HG03175 (cell line): ENCODE data around the gene MYDGF.

Experiments used
- ATAC-seq: cut with Tn5 transposase; IDR thresholded peaks from one replicate; pipeline ENCODE4 v1.9.1; 2021; ENCODE audit warnings: mild to moderate bottlenecking, moderate library complexity; ENCODE audit not compliant: unreplicated experiment

The MYDGF gene

GRCh38 chr19:4676955-4677731, 7.0 kb upstream of the MYDGF start:
- no peak for ATAC-seq

GRCh38 chr19:4675346-4675745, 5.2 kb upstream of the MYDGF start:
- ATAC-seq, result no peak

DNA sequence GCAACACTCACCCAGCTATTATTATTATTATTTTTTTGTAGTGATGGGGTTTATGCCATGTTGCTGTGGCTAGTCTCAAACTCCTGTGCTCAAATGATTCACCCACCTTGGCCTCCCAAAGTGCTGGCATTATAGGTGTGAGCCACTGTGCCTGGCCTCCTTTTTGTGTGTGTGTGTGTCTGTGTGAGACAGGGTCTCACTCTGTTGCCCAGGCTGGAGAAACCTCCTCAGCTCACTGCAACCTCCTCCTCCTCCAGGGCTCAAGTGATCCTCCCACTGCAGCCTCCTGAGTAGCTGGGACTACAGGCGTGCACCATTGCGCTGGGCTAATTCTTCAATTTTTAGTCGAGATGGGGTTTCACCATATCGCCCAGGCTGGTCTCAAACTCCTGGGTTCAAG, 3.6 kb upstream of the MYDGF start:
- no peak for ATAC-seq

DNA sequence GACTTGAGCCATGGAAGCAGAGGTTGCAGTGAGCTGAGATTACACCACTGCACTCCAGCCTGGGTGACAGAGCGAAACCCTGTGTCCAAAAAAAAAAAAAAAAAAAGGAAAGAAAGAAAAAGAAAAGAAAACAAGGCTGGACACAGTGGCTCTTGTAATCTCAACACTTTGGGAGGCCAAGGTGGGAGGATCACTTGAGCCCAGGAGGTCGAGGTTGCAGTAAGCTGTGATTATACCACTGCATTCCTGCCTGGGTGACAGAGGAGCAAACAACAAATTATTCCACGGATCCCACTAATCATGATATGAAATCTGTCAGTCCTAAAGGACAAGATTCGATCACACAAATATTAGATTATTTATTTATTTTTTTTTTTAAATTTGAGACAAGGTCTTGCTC, 3.1 kb upstream of the MYDGF start:
- ATAC-seq, result no peak

- no peak for ATAC-seq
Observed at GRCh38 chr19:4671185-4671851, 1.2 kb upstream of the MYDGF start.

- no peak for ATAC-seq
Observed at GRCh38 chr19:4664642-4665041, 5.5 kb downstream of the MYDGF start.

DNA sequence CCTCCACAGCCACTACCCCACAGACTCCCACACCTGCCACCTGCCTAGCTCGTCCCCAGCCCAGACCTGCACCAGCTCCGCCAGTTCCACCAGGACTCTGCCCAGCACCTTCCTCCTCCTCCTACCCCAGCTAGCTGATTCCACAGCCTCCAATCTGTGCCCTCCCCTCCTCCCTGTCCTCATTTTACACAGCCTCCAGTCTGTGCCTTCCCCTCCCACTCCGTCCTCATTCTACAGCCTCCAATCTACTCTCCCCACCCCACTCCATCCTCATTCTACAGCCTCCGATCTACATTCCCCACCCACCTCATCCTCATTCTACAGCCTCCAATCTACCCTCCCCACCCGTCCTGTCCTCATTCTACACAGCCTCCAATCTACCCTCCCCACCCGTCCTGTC, 7.3 kb downstream of the MYDGF start:
- no peak for ATAC-seq

- no peak for ATAC-seq
Observed at GRCh38 chr19:4662020-4662695, 8.0 kb downstream of the MYDGF start.

GRCh38 chr19:4660993-4661392, 9.1 kb downstream of the MYDGF start:
- no peak for ATAC-seq

GRCh38 chr19:4660181-4660791, 9.9 kb downstream of the MYDGF start:
- ATAC-seq, result no peak

DNA sequence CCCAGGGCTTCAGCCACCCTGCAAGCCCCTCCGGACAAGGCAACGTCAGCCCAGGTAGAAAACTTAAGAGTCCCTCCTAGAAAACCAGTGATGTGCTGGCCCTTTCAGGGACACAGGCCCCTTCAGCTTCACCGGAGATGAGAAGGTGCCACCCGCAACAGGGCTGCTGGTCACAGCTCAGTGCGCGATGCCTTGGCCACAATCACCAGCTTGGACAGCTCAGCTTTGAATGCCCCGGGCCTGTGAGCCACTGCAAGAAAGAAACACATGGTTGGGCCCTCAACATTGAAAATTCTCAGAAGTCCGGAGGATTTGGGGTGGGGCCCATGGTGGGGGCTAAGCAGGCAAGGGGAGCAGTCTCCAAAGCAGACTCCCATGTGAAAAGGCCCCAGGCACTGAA, 12.3 kb downstream of the MYDGF start:
- ATAC-seq, result no peak

DNA sequence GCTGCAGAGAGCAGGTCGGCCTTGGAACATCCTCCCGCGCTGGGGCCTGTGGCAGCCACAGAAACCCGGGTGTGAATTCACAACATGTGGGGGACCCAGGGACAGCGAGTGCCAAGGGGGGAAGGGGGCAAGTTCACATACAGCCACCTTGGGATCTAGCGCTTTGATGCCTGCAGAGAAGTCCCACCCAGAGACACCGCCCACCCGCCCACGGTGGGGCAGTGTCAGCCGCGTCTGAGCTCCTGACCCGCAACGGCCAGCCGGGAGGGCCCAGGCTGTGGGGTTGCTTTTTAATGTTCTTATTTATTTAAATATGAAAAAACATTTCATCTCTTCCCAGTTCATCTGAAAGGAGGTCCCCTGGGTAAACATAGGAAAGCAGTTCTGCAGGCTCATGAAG, 12.9 kb downstream of the MYDGF start:
- ATAC-seq, result no peak

DNA sequence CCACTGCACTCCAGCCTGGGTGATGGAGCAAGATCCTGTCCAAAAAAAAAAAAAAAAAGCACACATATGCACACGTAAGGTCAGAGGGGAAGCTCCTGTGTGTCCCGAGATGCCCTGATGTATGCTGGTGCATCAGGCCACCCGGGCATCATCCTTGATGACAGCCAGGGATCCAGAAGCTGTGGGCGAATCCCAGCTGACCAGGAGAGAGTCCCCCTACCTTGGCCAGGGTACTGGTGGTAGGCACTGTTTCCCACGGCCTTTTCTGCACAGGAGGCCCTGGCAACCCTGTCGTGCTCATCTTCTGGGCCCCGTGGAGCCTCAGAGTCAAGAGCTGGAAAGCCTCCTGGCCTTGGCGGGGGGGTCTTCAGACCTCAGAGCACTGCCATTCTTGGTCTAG, 14.0 kb downstream of the MYDGF start:
- ATAC-seq, result no peak

DNA sequence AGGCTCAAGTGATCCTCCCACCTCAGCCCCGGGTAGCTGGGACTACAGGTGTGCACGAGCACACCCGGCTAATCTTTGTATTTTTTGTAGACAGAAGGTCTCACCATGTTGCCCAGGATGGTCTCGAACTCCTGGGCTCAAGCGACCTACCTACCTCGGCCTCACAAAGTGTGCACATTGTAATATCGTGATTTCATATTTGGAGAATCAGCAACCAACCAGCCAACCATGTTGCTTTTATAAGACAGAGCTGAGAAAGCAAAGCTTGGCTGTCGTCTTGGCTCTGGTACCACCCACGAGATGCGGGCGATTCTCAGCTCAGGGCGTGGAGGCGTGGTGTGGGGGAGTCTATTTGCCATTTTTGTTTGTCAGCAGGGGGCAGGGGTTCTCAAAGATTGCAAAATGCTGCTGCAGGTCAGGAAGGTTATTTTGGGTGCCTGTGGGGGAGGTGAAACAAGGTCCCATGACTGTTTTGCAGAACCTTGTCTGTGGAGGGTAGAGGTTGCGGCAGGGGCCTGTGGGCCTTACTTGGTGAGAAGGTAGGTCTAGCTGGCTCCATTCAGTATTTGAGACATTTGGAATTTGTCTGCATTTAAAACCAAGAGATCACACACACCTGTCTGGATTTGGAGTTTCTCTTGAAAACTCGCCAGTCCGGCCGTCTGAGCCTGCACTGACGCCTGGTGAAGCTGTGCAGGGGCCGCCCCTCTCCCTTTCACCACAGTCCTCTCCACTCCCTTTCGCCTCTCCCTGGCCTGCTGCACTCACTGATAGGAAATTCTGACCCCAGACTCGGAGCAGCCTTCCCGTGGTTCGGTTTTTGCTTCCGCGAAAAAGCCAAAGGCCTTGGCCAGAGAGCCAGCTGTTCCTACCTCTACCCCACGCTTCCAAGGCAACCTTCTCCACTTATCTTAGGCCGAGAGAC, 15.4 kb downstream of the MYDGF start:
- ATAC-seq, result no peak

DNA sequence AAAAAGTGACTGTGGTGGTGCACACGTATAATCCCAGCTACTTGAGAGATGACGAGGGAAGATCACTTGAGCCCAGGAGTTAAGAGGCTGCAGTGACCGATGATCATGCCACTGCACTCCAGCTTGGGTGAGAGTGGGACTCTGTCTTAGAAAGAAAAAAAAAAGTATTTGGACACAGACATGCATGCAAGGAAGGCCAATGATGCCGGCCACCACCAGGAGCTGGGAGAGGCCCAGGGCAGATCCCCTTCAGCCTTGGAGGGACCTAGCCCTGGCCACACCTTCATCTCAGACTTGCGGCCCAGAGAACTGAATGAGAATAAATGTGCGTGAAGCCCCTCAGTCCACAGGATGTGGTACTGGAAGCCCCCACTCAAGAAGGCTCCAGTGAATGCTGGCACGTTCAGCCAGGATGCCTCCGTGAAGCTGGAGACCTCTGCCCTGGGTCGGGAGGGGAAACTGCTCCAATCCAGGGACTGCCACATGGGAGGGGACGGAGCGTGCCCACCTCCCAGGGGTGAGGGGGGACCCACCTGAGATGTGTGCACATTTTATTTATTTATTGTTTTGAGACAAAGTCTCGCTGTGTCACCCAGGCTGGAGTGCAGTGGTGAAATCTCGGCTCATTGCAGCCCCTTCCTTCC, 16.2 kb downstream of the MYDGF start:
- no peak for ATAC-seq

- ATAC-seq, result no peak
Observed at GRCh38 chr19:4652075-4652474, 18.1 kb downstream of the MYDGF start.

DNA sequence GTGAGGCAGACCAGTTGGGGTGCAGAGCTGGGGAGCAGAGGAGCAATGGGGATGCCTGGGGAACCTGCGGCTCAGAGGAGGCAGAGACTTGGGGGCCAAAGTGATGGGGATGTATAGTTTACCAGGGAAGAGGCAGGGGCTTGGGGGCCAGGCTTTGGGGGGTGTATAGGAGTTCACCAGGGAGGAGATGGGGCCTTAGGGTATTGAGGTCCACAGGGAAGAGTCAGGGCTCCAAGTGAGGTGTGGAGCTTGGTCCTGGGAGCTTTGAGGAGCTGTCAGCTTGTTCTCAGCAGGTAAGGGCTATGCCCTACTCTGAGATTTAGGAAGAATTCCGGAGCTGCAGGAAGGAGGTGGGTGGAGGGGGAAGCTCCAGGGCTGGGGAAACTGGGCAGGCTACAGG, 20.0 kb downstream of the MYDGF start:
- no peak for ATAC-seq

GRCh38 chr19:4649392-4650047, 20.6 kb downstream of the MYDGF start:
- no peak for ATAC-seq
